ENCODE results near the gene ATP10A.

- no peak for TF ChIP-seq POLR2A (IDR thresholded peaks at IDR 0.05)
- no peak for TF ChIP-seq EP300 (IDR thresholded peaks at IDR 0.05; ENCODE audit: low read depth)
- no peak for TF ChIP-seq CTCF (IDR thresholded peaks at IDR 0.05)
These were observed 168.9 kb downstream of the ATP10A start for GRCh38 chr15:25694239-25694584.
